ENCODE results near the gene RASSF7.
A peak's percentile ranks its signal among the peaks of the same experiment; 100 is the strongest.

Gene RASSF7

GRCh38 chr11:532986-533585 lies 27.7 kb upstream of the RASSF7 start:
- DNase-seq: no peak

- DNase-seq: no peak
Measured at GRCh38 chr11:533586-534395, 27.0 kb upstream of the RASSF7 start.

GRCh38 chr11:534396-535209 lies 26.2 kb upstream of the RASSF7 start:
- DNase-seq: no peak

- no peak for DNase-seq
Measured at GRCh38 chr11:535210-535518, 25.6 kb upstream of the RASSF7 start.

GRCh38 chr11:535519-536454 lies 25.0 kb upstream of the RASSF7 start, which contains the start of gene HRAS:
Gene HRAS, minus strand, starts transcription at chr11:535576.
- DNase-seq: peak; percentile 54

GRCh38 chr11:536841-537621 lies 23.7 kb upstream of the RASSF7 start, which contains the start of gene LRRC56:
Gene LRRC56, plus strand, starts transcription at chr11:537527. Its CDS starts 3,158 bp downstream, at chr11:540685.
- peak; percentile 18 for DNase-seq

- DNase-seq: no peak
Measured at GRCh38 chr11:537622-538430, 22.9 kb upstream of the RASSF7 start.

- no peak for DNase-seq
Measured at GRCh38 chr11:538431-539051, 22.2 kb upstream of the RASSF7 start.

- no peak for DNase-seq
Measured at GRCh38 chr11:539971-540481, 20.7 kb upstream of the RASSF7 start.

GRCh38 chr11:540583-541432 lies 20.0 kb upstream of the RASSF7 start:
- DNase-seq: no peak

GRCh38 chr11:541433-541885 lies 19.3 kb upstream of the RASSF7 start:
- DNase-seq: no peak

- DNase-seq: no peak
Measured at GRCh38 chr11:544817-545166, 16.0 kb upstream of the RASSF7 start.

- DNase-seq: no peak
Measured at GRCh38 chr11:545171-545570, 15.6 kb upstream of the RASSF7 start.

GRCh38 chr11:548700-549603 lies 11.8 kb upstream of the RASSF7 start:
- DNase-seq: no peak

- DNase-seq: no peak
Measured at GRCh38 chr11:550021-550745, 10.6 kb upstream of the RASSF7 start.

GRCh38 chr11:550746-551085 lies 10.1 kb upstream of the RASSF7 start:
- no peak for DNase-seq

GRCh38 chr11:551131-551530 lies 9.6 kb upstream of the RASSF7 start:
- DNase-seq: no peak
